GM18520 (cell line): ENCODE measurements around the gene SAFB.
"Not testable (repeated sequence)": the region's sequence is repeated elsewhere in the genome, so short reads cannot be mapped to it uniquely, and the experiment has no call there.

ENCODE experiments used
- ATAC-seq: cut with Tn5 transposase; IDR thresholded peaks from one replicate; pipeline ENCODE4 v1.9.1; 2021; ENCODE audit not compliant: unreplicated experiment

Gene SAFB

GRCh38 chr19:5594521-5594950 is 28.3 kb upstream of the SAFB start:
- no peak for ATAC-seq

GRCh38 chr19:5595129-5595528 is 27.8 kb upstream of the SAFB start:
- ATAC-seq, result no peak

GRCh38 chr19:5595745-5596144 is 27.1 kb upstream of the SAFB start:
- ATAC-seq, result no peak

- no peak for ATAC-seq
These were observed 22.1 kb upstream of the SAFB start for GRCh38 chr19:5600797-5601196.

GRCh38 chr19:5603626-5604025 is 19.3 kb upstream of the SAFB start:
- no peak for ATAC-seq

GRCh38 chr19:5605362-5605761 is 17.5 kb upstream of the SAFB start:
- no peak for ATAC-seq

GRCh38 chr19:5607318-5608275 is 15.3 kb upstream of the SAFB start:
- no peak for ATAC-seq

- ATAC-seq, result no peak
These were observed 14.6 kb upstream of the SAFB start for GRCh38 chr19:5608291-5608690.

GRCh38 chr19:5608766-5609165 is 14.1 kb upstream of the SAFB start:
- ATAC-seq, result not testable (repeated sequence)

GRCh38 chr19:5609881-5610448 is 12.9 kb upstream of the SAFB start:
- no peak for ATAC-seq

- ATAC-seq, result no peak
These were observed 9.7 kb upstream of the SAFB start for GRCh38 chr19:5612891-5613865.

GRCh38 chr19:5615756-5616327 is 7.0 kb upstream of the SAFB start:
- no peak for ATAC-seq

- ATAC-seq, result no peak
These were observed 5.8 kb upstream of the SAFB start for GRCh38 chr19:5617080-5617479.

GRCh38 chr19:5618591-5618990 is 4.3 kb upstream of the SAFB start:
- ATAC-seq, result no peak

GRCh38 chr19:5619946-5620345 is 2.9 kb upstream of the SAFB start:
- no peak for ATAC-seq

GRCh38 chr19:5621311-5621944 is 1.5 kb upstream of the SAFB start:
- no peak for ATAC-seq

- no peak for ATAC-seq
These were observed 878 bp upstream of the SAFB start for GRCh38 chr19:5621945-5622464.

- no peak for ATAC-seq
These were observed 624 bp downstream of the SAFB start for GRCh38 chr19:5623397-5624017.

GRCh38 chr19:5624018-5624663 is 1.3 kb downstream of the SAFB start:
- no peak for ATAC-seq
